B cell (primary cell): ENCODE results near the gene PRDM4. TPM values are rescaled to one million over a fixed set of nuclear protein-coding genes. Genes with fewer than 3 reads are reported as not detected.

ENCODE experiments used
- ATAC-seq: fragments of 200-7000 bp; cut with Tn5 transposase; one replicate; pipeline ENCODE4 v1.10.0; 2021; ENCODE audit warnings: low read depth, mild to moderate bottlenecking, moderate number of reproducible peaks, moderate library complexity
- CTCF ChIA-PET: fragments of 350-600 bp; sonication (Branson Sonifier 250); formaldehyde crosslinking; loops from one replicate; lab custom pipeline; 2021; ENCODE audit warnings: antibody characterized with exemption, inconsistent platforms; lab: Charles Lee
- POLR2A ChIA-PET: fragments of 350-600 bp; sonication (Branson Sonifier 250); formaldehyde crosslinking; loops from one replicate; lab custom pipeline; 2021; ENCODE audit warnings: antibody characterized with exemption; lab: Charles Lee
- DNase-seq: peaks from one replicate; pipeline ENCODE4 v3.0.0; 2013
- H2AFZ ChIP-seq: 2 replicates; pipeline ENCODE4 v1.6.1; 2012; ENCODE audit warnings: mild to moderate bottlenecking, low read depth, low read length; ENCODE audit not compliant: insufficient read depth, poor library complexity, severe bottlenecking
- H3K27ac ChIP-seq, 2 donors: 1 replicate in 1 of 2; 2 replicates in 1 of 2; pipeline ENCODE4 v1.5.1; 2012 to 2013; ENCODE audit warnings: low read length in 2 of 2, mild to moderate bottlenecking in 2 of 2, moderate library complexity in 1 of 2
- H3K27me3 ChIP-seq, 4 experiments: fragments of 200-600 bp in 1 of 4; sonication (generic) in 1 of 4; replicated peaks in 1 of 4; 1 replicate in 2 of 4; 2 replicates in 2 of 4; pipeline versions ENCODE4 v1.6.1 to v1.7.0; 2013 to 2016; ENCODE audit warnings: low read length in 3 of 4, mild to moderate bottlenecking in 2 of 4, mixed read lengths in 1 of 4, moderate library complexity in 1 of 4; ENCODE audit not compliant: insufficient read depth in 4 of 4, control insufficient read depth in 3 of 4; ENCODE audit errors: control extremely low read depth in 1 of 4
- H3K36me3 ChIP-seq, 2 experiments: replicated peaks in 1 of 2; 1 replicate in 1 of 2; 2 replicates in 1 of 2; pipeline versions ENCODE4 v1.6.1 to v1.7.1; 2013; ENCODE audit warnings: low read length in 1 of 2; ENCODE audit not compliant: insufficient read depth in 2 of 2, control insufficient read depth in 1 of 2; ENCODE audit errors: control extremely low read depth in 1 of 2, extremely low read depth in 1 of 2
- H3K4me1 ChIP-seq, 2 donors: fragments of 200-600 bp in 1 of 2; sonication (generic) in 1 of 2; 1 replicate in 1 of 2; 2 replicates in 1 of 2; pipeline versions ENCODE4 v1.5.1 to v1.6.1; 2013 to 2017; ENCODE audit warnings: low read length in 2 of 2; ENCODE audit not compliant: control insufficient read depth in 2 of 2, insufficient read depth in 2 of 2
- H3K4me2 ChIP-seq: replicated peaks from 2 replicates; pipeline ENCODE3; 2012; ENCODE audit warnings: mild to moderate bottlenecking, low read depth, low read length; ENCODE audit not compliant: poor library complexity, severe bottlenecking
- H3K4me3 ChIP-seq, 5 experiments: fragments of 200-600 bp in 1 of 5; sonication (generic) in 1 of 5; 1 replicate in 3 of 5; 2 replicates in 2 of 5; pipeline versions ENCODE4 v1.5.1 to v1.7.0; 2011 to 2016; ENCODE audit warnings: low read length in 4 of 5, mild to moderate bottlenecking in 4 of 5, low read depth in 2 of 5, control low read depth in 1 of 5, moderate library complexity in 1 of 5; ENCODE audit not compliant: insufficient read depth in 1 of 5; ENCODE audit errors: control extremely low read depth in 1 of 5, extremely low read depth in 1 of 5
- H3K79me2 ChIP-seq: fragments of 200-600 bp; sonication (generic); one replicate; pipeline ENCODE4 v1.6.0; 2016; ENCODE audit warnings: low read length; ENCODE audit not compliant: control insufficient read depth, insufficient read depth
- H3K9ac ChIP-seq: fragments of 200-600 bp; sonication (generic); 2 replicates; pipeline ENCODE4 v1.6.1; 2017; ENCODE audit warnings: mild to moderate bottlenecking, low read length, moderate library complexity
- H3K9me3 ChIP-seq, 3 donors: one replicate each; pipeline versions ENCODE4 v1.6.1 to v1.7.1; 2013; ENCODE audit warnings: low read length in 2 of 3; ENCODE audit not compliant: control insufficient read depth in 2 of 3, insufficient read depth in 1 of 3; ENCODE audit errors: control extremely low read depth in 1 of 3
- H4K20me1 ChIP-seq: 2 replicates; pipeline ENCODE4 v1.6.0; 2012; ENCODE audit warnings: mild to moderate bottlenecking, low read length; ENCODE audit not compliant: insufficient read depth, control insufficient read depth, poor library complexity, severe bottlenecking
- H3K27ac Mint-ChIP-seq: one replicate; pipeline ENCODE4 v1.8.0; 2021; ENCODE audit warnings: mixed read lengths
- H3K27me3 Mint-ChIP-seq: one replicate; pipeline ENCODE4 v1.8.0; 2021; ENCODE audit warnings: mixed read lengths
- H3K4me1 Mint-ChIP-seq: one replicate; pipeline ENCODE4 v1.8.0; 2021; ENCODE audit warnings: mixed read lengths
- H3K4me3 Mint-ChIP-seq: one replicate; pipeline ENCODE4 v1.8.0; 2021; ENCODE audit warnings: mixed read lengths
- H3K9me3 Mint-ChIP-seq: one replicate; pipeline ENCODE4 v1.8.0; 2022; ENCODE audit warnings: mixed read lengths; ENCODE audit not compliant: insufficient read depth
- EZH2 ChIP-seq: IDR thresholded peaks from 2 replicates; pipeline ENCODE4 v1.6.1; 2012; ENCODE audit warnings: borderline replicate concordance, low read depth, mild to moderate bottlenecking, moderate library complexity, low read length; ENCODE audit not compliant: insufficient read depth, poor library complexity, severe bottlenecking
- WGBS: methylation state at CpG from one replicate; pipeline ENCODE4 v1.1.5; 2013; ENCODE audit warnings: missing lambda C conversion rate; ENCODE audit not compliant: insufficient coverage; 5-methylcytosine and 5-hydroxymethylcytosine counted together
- intact Hi-C: fragments of 100-400 bp; cut with micrococcal nuclease; formaldehyde crosslinking; loops from one replicate; pipeline ENCODE4 v1.10.0; 2022
- polyA minus RNA-seq: library from RNA; depleted of rRNA, polyadenylated mRNA; stranded (reverse); fragments of >200 nt; gene quantifications from 2 replicates; pipeline ENCODE4 v1.2.3, GENCODE V29; 2012
- polyA plus RNA-seq: library from polyadenylated mRNA; depleted of rRNA; stranded (reverse); fragments of >200 nt; gene quantifications from 2 replicates; pipeline ENCODE4 v1.2.3, GENCODE V29; 2012
- total RNA-seq, 2 donors: library from RNA; stranded (reverse); fragments of 120-200 nt in 1 of 2; gene quantifications; 1 replicate in 1 of 2; 2 replicates in 1 of 2; pipeline versions ENCODE4 v1.2.3 to v1.2.4, GENCODE V29; 2013 to 2022
- TF ChIP-seq, protein P1 (sequence below): fragments of 200-600 bp; IDR thresholded peaks from one replicate; pipeline ENCODE4 v1.8.0; 2022; ENCODE audit warnings: antibody characterized with exemption, mild to moderate bottlenecking

The PRDM4 gene, protein sequence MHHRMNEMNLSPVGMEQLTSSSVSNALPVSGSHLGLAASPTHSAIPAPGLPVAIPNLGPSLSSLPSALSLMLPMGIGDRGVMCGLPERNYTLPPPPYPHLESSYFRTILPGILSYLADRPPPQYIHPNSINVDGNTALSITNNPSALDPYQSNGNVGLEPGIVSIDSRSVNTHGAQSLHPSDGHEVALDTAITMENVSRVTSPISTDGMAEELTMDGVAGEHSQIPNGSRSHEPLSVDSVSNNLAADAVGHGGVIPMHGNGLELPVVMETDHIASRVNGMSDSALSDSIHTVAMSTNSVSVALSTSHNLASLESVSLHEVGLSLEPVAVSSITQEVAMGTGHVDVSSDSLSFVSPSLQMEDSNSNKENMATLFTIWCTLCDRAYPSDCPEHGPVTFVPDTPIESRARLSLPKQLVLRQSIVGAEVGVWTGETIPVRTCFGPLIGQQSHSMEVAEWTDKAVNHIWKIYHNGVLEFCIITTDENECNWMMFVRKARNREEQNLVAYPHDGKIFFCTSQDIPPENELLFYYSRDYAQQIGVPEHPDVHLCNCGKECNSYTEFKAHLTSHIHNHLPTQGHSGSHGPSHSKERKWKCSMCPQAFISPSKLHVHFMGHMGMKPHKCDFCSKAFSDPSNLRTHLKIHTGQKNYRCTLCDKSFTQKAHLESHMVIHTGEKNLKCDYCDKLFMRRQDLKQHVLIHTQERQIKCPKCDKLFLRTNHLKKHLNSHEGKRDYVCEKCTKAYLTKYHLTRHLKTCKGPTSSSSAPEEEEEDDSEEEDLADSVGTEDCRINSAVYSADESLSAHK
- total RNA-seq, result 117 TPM in 2 replicates
- 55.8 TPM for total RNA-seq (2013)
- 50.1 and 56.0 TPM in 2 replicates for polyA plus RNA-seq
- 76.1 and 78.3 TPM in 2 replicates for polyA minus RNA-seq

DNA sequence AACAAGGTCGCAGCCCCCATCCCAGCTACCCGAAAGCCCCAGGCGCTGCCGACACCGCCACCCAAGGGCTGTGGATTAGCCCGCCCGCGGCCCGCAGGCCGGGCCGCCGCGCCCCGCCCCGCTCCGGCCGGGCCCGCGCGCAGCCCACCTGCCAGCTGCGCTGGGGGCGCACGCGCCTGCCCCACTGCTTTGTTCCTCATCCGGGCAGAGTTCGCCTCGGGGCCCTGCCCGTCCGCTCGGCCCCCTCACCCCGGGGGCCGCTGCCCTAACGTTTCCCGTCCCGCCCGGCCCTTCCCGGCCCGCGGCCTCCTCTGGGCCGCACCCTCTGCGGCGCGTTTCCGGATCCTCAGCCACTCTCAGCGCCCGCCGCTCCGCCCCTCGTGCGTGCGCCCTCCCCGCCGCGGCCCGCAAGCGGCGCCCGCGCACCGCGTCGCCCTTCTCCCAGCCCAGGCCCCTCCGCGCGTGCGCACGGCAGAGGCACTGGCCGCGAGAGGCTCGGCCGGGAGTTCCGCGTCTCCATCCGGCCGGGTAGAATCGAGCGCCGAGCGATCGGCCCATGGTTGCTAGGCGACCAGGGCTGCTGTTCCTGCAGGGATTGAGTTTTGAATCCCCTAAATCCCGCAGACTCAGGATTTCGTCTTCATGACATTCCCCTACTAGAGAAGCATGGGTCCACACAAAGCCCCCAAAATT is at the start of gene PRDM4:
PRDM4 (minus strand) TSS at position 329 of the 693 bp plus-strand sequence. CDS start 622 bp downstream, outside the sequence.
- peaks cover 0 to 3% (median 0%) of the 10 kb centered on the region in 4 experiments for H3K27me3 ChIP-seq
- ChIA-PET CTCF (interaction anchor here (1.0 to 1.4 kb wide), 2 partner anchors 13 to 85 kb away, joined by 3 to 4 read pairs; partner anchors contain the start of gene ASCL4), POLR2A (interaction anchor here (1.0 kb wide), 1 partner anchor 76 kb away, joined by 5 read pairs; the partner anchor contains the start of gene PWP1)
- peak; percentile 92 for ATAC-seq
- TF ChIP-seq, protein P1, sequence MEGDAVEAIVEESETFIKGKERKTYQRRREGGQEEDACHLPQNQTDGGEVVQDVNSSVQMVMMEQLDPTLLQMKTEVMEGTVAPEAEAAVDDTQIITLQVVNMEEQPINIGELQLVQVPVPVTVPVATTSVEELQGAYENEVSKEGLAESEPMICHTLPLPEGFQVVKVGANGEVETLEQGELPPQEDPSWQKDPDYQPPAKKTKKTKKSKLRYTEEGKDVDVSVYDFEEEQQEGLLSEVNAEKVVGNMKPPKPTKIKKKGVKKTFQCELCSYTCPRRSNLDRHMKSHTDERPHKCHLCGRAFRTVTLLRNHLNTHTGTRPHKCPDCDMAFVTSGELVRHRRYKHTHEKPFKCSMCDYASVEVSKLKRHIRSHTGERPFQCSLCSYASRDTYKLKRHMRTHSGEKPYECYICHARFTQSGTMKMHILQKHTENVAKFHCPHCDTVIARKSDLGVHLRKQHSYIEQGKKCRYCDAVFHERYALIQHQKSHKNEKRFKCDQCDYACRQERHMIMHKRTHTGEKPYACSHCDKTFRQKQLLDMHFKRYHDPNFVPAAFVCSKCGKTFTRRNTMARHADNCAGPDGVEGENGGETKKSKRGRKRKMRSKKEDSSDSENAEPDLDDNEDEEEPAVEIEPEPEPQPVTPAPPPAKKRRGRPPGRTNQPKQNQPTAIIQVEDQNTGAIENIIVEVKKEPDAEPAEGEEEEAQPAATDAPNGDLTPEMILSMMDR, result peak; percentile 47
- no peak for TF ChIP-seq EZH2
- H3K79me2 ChIP-seq, result peaks cover 44% of the 10 kb centered on the region
- Mint-ChIP-seq H3K9me3 (no peaks in the 10 kb centered on the region), H3K4me1 (peaks cover 34% of the 10 kb centered on the region), H3K4me3 (peak within 1 kb of the TSS; percentile 94), H3K27ac (peak within 1 kb of the TSS; percentile 94), H3K27me3 (no peaks in the 10 kb centered on the region)
- DNase-seq, result peak; percentile 97
- peaks cover 24 to 29% of the 10 kb centered on the region in 2 donors for H3K4me1 ChIP-seq
- H3K36me3 ChIP-seq, result peaks cover 3 to 32% of the 10 kb centered on the region in 2 experiments
- peaks cover 0 to 4% (median 0%) of the 10 kb centered on the region in 3 donors for H3K9me3 ChIP-seq
- peak within 1 kb of the TSS; percentile 76 for H3K27ac ChIP-seq
- intact Hi-C loops, result loop anchor here (1.0 to 2.0 kb wide), 5 partner anchors 24 to 754 kb away; partner anchors contain the start of genes CRY1, FICD and PWP1
- H2AFZ ChIP-seq, result peak within 1 kb of the TSS; percentile 90
- H3K4me3 ChIP-seq, result peak within 1 kb of the TSS; percentile 82 to 87 (median 86)
- peak within 1 kb of the TSS; percentile 68 for H3K9ac ChIP-seq
- H4K20me1 ChIP-seq, result peaks cover 25% of the 10 kb centered on the region
- H3K4me2 ChIP-seq, result peak within 1 kb of the TSS; percentile 73
- WGBS, result under 1% methylated on average over 83 of the region's 83 CpGs
